ENCODE results near the gene GRM8.

Gene GRM8

GRCh38 chr7:126658684-126659083 lies 594.1 kb downstream of the GRM8 start:
- DNase-seq (ENCODE audit: low read depth) = no peak

- no peak for DNase-seq (ENCODE audit: low read depth)
Measured at GRCh38 chr7:126657599-126658358, 595.0 kb downstream of the GRM8 start.

DNA sequence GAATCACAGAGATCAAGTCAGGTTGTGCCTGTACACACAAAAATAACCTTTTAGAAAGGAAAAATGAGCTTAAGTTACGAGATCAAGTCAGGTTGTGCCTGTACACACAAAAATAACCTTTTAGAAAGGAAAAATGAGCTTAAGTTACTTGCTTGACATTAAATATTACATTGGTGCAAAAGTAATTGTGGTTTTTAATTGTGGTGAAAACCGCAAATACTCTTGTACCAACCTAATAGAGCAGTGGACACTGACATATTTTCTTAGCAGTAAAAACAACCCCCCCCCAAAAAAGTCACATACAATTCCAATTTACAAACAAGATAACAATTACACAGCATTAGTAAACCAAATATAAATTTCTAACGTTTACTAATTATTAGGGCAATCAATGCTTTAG lies 595.6 kb downstream of the GRM8 start:
- no peak for DNase-seq (ENCODE audit: low read depth)

- no peak for DNase-seq (ENCODE audit: low read depth)
Measured at GRCh38 chr7:126656165-126656564, 596.6 kb downstream of the GRM8 start.

DNA sequence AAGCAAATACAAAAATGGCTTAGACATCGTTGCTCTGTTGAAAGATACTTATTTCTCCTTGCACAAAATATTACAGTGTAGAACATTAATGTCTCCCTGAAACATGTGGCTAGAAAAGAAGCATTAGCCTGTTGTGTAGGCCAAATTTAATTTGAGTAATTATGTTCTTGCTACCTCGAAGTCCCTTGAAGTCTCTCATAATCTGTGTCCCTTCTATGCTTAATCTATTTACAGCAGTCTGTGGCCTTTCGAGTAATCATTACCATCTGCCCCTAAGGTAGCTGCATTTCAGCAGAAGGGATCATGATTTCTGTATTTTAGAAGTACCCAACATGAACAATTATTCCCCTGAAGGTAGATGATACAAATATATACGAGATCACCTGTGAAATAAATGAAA lies 615.2 kb downstream of the GRM8 start:
- DNase-seq (ENCODE audit: low read depth) = no peak

- DNase-seq (ENCODE audit: low read depth) = no peak
Measured at GRCh38 chr7:126635545-126635944, 617.2 kb downstream of the GRM8 start.

- no peak for DNase-seq (ENCODE audit: low read depth)
Measured at GRCh38 chr7:126608339-126608776, 644.4 kb downstream of the GRM8 start.

DNA sequence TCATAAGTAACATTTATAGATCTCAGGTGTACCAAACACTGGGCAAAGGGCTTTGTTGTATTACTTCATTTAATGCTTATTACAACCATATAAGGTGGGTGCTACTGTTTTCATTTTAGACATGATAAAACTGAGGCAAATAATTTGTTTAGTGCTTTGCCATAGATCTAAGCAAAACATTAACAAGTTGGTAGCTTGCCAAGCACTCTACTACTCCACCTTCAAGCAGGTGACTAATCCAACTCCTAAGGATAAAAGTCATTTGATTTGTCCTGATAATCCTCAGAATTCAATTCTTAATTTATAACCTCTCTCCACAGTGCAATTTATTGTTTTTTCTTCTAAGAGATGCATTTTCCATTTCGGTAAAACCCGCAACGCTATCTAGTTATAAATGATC lies 646.4 kb downstream of the GRM8 start:
- DNase-seq (ENCODE audit: low read depth) = no peak

- DNase-seq (ENCODE audit: low read depth) = no peak
Measured at GRCh38 chr7:126605553-126605952, 647.2 kb downstream of the GRM8 start.

DNA sequence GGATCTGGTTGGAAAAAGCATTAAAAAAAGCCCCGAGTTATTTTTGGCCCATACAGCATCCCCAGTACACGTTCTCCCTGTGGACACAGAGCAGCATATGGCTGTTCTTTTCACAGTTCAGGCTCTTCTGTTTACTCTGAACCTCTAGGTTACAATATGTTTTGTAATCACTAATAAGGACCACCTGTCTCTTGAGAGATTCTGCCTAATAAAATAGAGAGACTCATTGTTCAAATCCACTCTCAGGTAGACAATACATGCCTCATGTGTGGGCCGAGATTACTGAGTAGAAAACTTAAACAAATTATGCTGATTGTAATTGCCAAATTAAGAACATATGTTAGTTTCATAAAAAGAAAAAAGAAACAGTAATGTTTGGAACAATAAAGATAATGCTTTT lies 647.7 kb downstream of the GRM8 start:
- no peak for DNase-seq (ENCODE audit: low read depth)

GRCh38 chr7:126589068-126589684 lies 663.6 kb downstream of the GRM8 start:
- no peak for DNase-seq (ENCODE audit: low read depth)

DNA sequence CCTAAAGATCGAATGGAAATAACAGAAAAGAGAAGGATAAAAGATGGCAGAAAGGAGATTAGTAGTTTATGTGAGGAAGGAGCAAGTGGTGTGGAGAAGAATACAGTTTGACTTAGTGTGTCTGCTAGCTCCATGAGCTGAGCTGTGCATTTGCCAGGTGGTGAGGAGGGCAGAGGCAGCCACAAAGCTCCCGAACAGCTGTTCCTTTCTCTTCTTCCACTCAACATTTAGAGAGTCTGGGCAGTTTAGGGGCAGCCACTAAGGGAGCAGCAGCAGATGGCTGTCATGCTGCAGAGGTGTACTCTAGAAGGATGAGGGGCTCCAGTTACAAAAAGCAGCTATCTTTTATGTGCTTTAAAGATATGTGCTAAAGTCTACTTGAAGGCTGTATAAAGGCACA lies 674.4 kb downstream of the GRM8 start:
- no peak for DNase-seq (ENCODE audit: low read depth)

DNA sequence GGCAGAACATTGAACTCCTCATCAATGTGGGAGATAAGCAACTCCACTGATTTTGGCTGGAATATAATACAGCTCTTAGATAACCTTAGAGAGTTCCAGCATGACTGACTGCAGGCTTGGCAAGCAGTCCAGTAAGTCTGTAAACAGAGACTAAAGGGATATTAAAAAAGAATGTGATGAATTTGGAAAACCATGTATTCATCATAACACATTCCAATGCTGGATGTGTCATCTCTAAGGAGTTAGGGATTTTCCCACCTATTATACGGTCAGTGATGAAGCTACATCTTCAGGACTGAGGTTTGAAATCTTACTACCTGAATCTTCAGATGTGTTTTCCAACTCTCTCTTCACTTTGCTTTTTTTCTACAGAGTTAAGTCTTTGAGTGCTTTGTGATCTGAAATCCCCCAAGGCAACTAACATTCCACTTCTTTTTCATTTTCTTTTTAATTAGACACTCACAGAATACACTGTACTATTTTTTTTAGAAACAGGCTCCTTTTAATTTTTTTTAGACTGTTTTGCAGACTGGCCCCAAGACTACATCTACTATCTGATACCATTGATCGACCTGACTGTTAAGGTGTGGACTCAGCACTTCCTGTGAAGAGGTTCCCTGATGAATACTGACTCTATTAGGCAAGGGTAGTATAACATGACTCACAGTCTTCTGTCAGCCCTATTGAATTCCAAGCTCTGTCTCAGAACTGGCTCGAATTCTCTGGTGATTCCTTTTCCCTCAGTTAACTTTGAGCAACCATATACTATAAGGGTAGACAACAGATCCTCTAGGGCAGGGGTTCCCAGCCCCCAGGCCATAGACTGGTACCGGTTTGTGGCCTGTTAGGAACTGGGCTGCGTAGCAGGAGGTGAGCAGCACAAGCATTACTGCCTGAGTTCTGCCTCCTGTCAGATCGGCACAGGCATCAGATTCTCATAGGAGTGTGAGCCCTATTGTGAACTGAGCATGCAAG lies 678.2 kb downstream of the GRM8 start:
- DNase-seq (ENCODE audit: low read depth) = no peak

- DNase-seq (ENCODE audit: low read depth) = no peak
Measured at GRCh38 chr7:126570845-126571244, 681.9 kb downstream of the GRM8 start.

GRCh38 chr7:126569402-126569801 lies 683.3 kb downstream of the GRM8 start:
- no peak for DNase-seq (ENCODE audit: low read depth)

DNA sequence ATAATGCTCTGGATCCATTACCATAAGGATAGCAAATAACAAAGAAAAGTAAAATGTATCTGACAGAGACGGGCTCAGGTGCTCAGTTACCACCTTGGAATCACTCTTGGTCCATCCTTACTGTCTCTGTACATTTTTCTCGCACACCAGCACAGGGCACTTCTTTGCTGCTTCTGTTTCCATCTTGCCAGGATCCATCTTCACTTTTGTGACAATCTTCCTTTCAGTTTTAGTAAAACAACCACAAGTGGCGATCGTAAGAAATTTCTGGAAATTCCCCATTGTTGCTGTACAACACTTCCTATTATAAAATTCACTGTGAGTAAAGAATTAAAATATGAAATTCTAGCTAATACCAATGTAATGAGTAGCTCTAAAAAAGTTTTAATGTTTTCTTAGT lies 695.5 kb downstream of the GRM8 start:
- DNase-seq (ENCODE audit: low read depth) = no peak

DNA sequence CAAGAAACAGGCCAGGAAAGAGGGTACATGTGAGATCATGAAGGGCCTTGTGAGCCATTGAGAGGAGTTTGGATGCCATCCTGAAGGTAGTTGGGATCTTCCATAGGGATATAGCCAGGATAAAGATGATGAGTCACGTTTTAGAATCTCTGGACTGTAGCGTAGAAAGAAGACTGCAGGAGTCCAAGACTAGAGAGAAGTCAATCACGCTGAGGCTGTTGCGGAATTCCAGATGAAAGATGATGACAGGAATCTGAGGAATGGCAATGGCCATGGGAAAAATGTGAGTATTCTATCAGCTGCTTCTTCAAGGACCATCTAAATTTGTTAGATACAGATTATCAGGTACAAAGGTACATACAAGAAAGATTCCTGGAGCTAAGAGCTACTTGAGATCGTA lies 711.3 kb downstream of the GRM8 start:
- DNase-seq (ENCODE audit: low read depth) = no peak

DNA sequence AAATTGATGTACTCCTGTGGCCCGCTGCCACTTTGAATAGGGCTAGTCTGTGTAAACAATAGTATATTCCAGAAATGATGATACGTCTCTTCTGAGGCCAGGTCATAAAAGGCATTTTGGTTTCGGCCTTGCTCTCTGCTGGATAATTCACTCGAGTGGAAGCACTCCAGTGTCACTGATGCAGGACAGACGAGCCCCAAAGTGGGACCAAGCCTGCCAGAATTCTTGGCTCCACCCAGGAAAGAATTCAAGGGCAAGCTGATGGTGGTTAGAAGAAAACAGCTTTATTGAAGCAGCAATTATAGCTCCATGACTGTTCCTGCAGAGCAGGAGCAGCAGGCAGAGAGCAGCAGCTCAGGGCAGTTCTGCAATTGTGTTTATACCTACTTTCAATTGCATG lies 717.6 kb downstream of the GRM8 start:
- no peak for DNase-seq (ENCODE audit: low read depth)

- no peak for DNase-seq (ENCODE audit: low read depth)
Measured at GRCh38 chr7:126533715-126534114, 719.0 kb downstream of the GRM8 start.

GRCh38 chr7:126529833-126530232 lies 722.9 kb downstream of the GRM8 start:
- DNase-seq (ENCODE audit: low read depth) = no peak

DNA sequence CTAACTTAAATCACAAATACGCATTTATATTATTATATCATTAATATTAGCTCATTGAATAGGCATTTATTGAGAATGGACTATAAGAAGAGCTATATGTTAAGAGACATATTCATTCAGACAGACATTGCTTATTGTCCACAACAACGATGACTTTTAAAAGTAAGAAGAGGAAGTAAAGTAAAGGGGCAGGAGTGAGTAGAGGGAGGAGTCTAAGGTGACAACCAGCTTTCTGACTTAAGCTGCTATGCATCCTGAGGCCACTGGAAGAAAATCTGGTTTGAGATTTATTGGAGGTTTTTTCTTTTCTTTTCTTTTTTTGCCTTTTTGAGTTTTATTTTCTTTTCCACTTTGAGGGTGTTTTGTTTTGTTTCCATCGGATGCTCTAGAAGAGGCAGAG lies 723.5 kb downstream of the GRM8 start:
- DNase-seq (ENCODE audit: low read depth) = no peak

DNA sequence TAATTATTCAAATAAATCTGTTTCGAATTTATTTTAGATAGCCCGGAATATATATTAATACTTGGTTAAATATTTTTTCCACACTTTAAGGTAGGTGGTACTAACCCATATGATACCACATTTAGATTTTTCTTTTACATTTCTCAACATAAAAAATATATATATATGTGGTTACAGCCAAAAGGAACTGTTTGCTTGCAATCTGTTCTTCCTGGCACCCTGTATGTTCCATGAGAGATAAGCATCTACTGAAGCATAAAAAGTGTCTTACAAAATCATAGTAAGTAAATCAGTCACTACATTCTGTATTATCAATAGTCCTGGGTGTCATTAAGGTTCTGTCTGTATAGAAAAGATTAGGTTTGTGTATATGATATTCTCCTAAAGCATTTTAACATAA lies 726.8 kb downstream of the GRM8 start:
- no peak for DNase-seq (ENCODE audit: low read depth)

GRCh38 chr7:126524967-126525366 lies 727.8 kb downstream of the GRM8 start:
- DNase-seq (ENCODE audit: low read depth) = no peak
